ENCODE data around the gene ANKRD6.
"Not testable (repeated sequence)": the region's sequence is repeated elsewhere in the genome, so short reads cannot be mapped to it uniquely, and the experiment has no call there.

The ANKRD6 gene

GRCh38 chr6:89619567-89619966 is 186.6 kb downstream of the ANKRD6 start:
- Histone ChIP-seq H3K9ac (ENCODE audit: low read length in 5 of 5) (no peak overlapping the region), H3K36me3 (ENCODE audit: control insufficient read depth in 5 of 5, insufficient read depth in 5 of 5, low read length in 5 of 5) (peaks cover 0 to 22% (median 10%) of the 10 kb centered on the region in 5 donors), H3K4me1 (ENCODE audit: control insufficient read depth in 5 of 5, insufficient read depth in 5 of 5, low read length in 5 of 5) (no peaks in the 10 kb centered on the region), H3K9me3 (ENCODE audit: control insufficient read depth in 5 of 5, low read length in 5 of 5) (no peaks in the 10 kb centered on the region), H3K4me3 (ENCODE audit: low read depth in 1 of 5, low read length in 5 of 5) (no peak overlapping the region), H3K27ac (ENCODE audit: low read depth, low read length) (no peak overlapping the region), H3K27me3 (ENCODE audit: control insufficient read depth in 5 of 5, insufficient read depth in 4 of 5, low read length in 5 of 5) (no peaks in the 10 kb centered on the region)

- Histone ChIP-seq H3K4me3 (ENCODE audit: low read depth in 1 of 5, low read length in 5 of 5) (no peak overlapping the region), H3K27ac (ENCODE audit: low read depth, low read length) (no peak overlapping the region), H3K4me1 (ENCODE audit: control insufficient read depth in 5 of 5, insufficient read depth in 5 of 5, low read length in 5 of 5) (peaks cover 0 to 4% (median 0%) of the 10 kb centered on the region in 5 donors), H3K9ac (ENCODE audit: low read length in 5 of 5) (no peak overlapping the region), H3K27me3 (ENCODE audit: control insufficient read depth in 5 of 5, insufficient read depth in 4 of 5, low read length in 5 of 5) (no peaks in the 10 kb centered on the region), H3K36me3 (ENCODE audit: control insufficient read depth in 5 of 5, insufficient read depth in 5 of 5, low read length in 5 of 5) (peaks cover 0 to 26% (median 16%) of the 10 kb centered on the region in 5 donors), H3K9me3 (ENCODE audit: control insufficient read depth in 5 of 5, low read length in 5 of 5) (no peaks in the 10 kb centered on the region)
Measured at GRCh38 chr6:89623749-89624148, 190.8 kb downstream of the ANKRD6 start.

GRCh38 chr6:89630488-89630887 is 197.5 kb downstream of the ANKRD6 start:
- H3K9me3 ChIP-seq (ENCODE audit: control insufficient read depth in 5 of 5, low read length in 5 of 5) = no peaks in the 10 kb centered on the region
- H3K27me3 ChIP-seq (ENCODE audit: control insufficient read depth in 5 of 5, insufficient read depth in 4 of 5, low read length in 5 of 5) = no peaks in the 10 kb centered on the region
- H3K4me3 ChIP-seq (ENCODE audit: low read depth in 1 of 5, low read length in 5 of 5) = no peak overlapping the region
- H3K36me3 ChIP-seq (ENCODE audit: control insufficient read depth in 5 of 5, insufficient read depth in 5 of 5, low read length in 5 of 5) = peaks cover 5 to 35% (median 18%) of the 10 kb centered on the region in 5 donors
- H3K27ac ChIP-seq (ENCODE audit: low read depth, low read length) = no peak overlapping the region
- H3K4me1 ChIP-seq (ENCODE audit: control insufficient read depth in 5 of 5, insufficient read depth in 5 of 5, low read length in 5 of 5) = peaks cover 0 to 4% (median 0%) of the 10 kb centered on the region in 5 donors
- no peak overlapping the region for H3K9ac ChIP-seq (ENCODE audit: low read length in 5 of 5)

- not testable (repeated sequence) for H3K27ac ChIP-seq (ENCODE audit: low read depth, low read length); H3K4me3 ChIP-seq (ENCODE audit: low read depth in 1 of 5, low read length in 5 of 5); H3K9me3 ChIP-seq (ENCODE audit: control insufficient read depth in 5 of 5, low read length in 5 of 5); H3K9ac ChIP-seq (ENCODE audit: low read length in 5 of 5); H3K27me3 ChIP-seq (ENCODE audit: control insufficient read depth in 5 of 5, insufficient read depth in 4 of 5, low read length in 5 of 5)
- H3K4me1 ChIP-seq (ENCODE audit: control insufficient read depth in 5 of 5, insufficient read depth in 5 of 5, low read length in 5 of 5) = peaks cover 1 to 17% (median 15%) of the 10 kb centered on the region in 5 donors
- H3K36me3 ChIP-seq (ENCODE audit: control insufficient read depth in 5 of 5, insufficient read depth in 5 of 5, low read length in 5 of 5) = peaks cover 4 to 17% (median 8%) of the 10 kb centered on the region in 5 donors
Measured at GRCh38 chr6:89636412-89636811, 203.5 kb downstream of the ANKRD6 start.

GRCh38 chr6:89637960-89638319 is 205.0 kb downstream of the ANKRD6 start:
- H3K36me3 ChIP-seq (ENCODE audit: control insufficient read depth in 5 of 5, insufficient read depth in 5 of 5, low read length in 5 of 5) = peaks cover 5 to 21% (median 12%) of the 10 kb centered on the region in 5 donors
- H3K27me3 ChIP-seq (ENCODE audit: control insufficient read depth in 5 of 5, insufficient read depth in 4 of 5, low read length in 5 of 5) = no peaks in the 10 kb centered on the region
- peak overlapping the region; percentile 74 to 93 (median 89) for H3K9ac ChIP-seq (ENCODE audit: low read length in 5 of 5)
- peak overlapping the region; percentile 86 for H3K27ac ChIP-seq (ENCODE audit: low read depth, low read length)
- H3K4me3 ChIP-seq (ENCODE audit: low read depth in 1 of 5, low read length in 5 of 5) = peak overlapping the region; percentile 78 to 100 (median 90)
- H3K9me3 ChIP-seq (ENCODE audit: control insufficient read depth in 5 of 5, low read length in 5 of 5) = no peaks in the 10 kb centered on the region
- H3K4me1 ChIP-seq (ENCODE audit: control insufficient read depth in 5 of 5, insufficient read depth in 5 of 5, low read length in 5 of 5) = peaks cover 1 to 17% (median 15%) of the 10 kb centered on the region in 5 donors

- H3K4me1 ChIP-seq (ENCODE audit: control insufficient read depth in 5 of 5, insufficient read depth in 5 of 5, low read length in 5 of 5) = peaks cover 1 to 17% (median 15%) of the 10 kb centered on the region in 5 donors
- H3K27me3 ChIP-seq (ENCODE audit: control insufficient read depth in 5 of 5, insufficient read depth in 4 of 5, low read length in 5 of 5) = no peaks in the 10 kb centered on the region
- peak within 1 kb of the TSS; percentile 86 for H3K27ac ChIP-seq (ENCODE audit: low read depth, low read length)
- peak within 1 kb of the TSS; percentile 74 to 93 (median 89) for H3K9ac ChIP-seq (ENCODE audit: low read length in 5 of 5)
- peaks cover 11 to 28% (median 18%) of the 10 kb centered on the region in 5 donors for H3K36me3 ChIP-seq (ENCODE audit: control insufficient read depth in 5 of 5, insufficient read depth in 5 of 5, low read length in 5 of 5)
- H3K9me3 ChIP-seq (ENCODE audit: control insufficient read depth in 5 of 5, low read length in 5 of 5) = no peaks in the 10 kb centered on the region
- H3K4me3 ChIP-seq (ENCODE audit: low read depth in 1 of 5, low read length in 5 of 5) = peak within 1 kb of the TSS; percentile 78 to 100 (median 90)
Measured at GRCh38 chr6:89638320-89639195, 205.6 kb downstream of the ANKRD6 start, which contains the start of gene LYRM2. Gene LYRM2, minus strand, starts transcription at chr6:89638747. Its CDS starts 31 bp downstream, at chr6:89638716.

GRCh38 chr6:89640804-89641203 is 207.9 kb downstream of the ANKRD6 start:
- no peaks in the 10 kb centered on the region for H3K9me3 ChIP-seq (ENCODE audit: control insufficient read depth in 5 of 5, low read length in 5 of 5)
- H3K27me3 ChIP-seq (ENCODE audit: control insufficient read depth in 5 of 5, insufficient read depth in 4 of 5, low read length in 5 of 5) = no peaks in the 10 kb centered on the region
- H3K36me3 ChIP-seq (ENCODE audit: control insufficient read depth in 5 of 5, insufficient read depth in 5 of 5, low read length in 5 of 5) = peaks cover 22 to 34% (median 34%) of the 10 kb centered on the region in 5 donors
- H3K27ac ChIP-seq (ENCODE audit: low read depth, low read length) = no peak overlapping the region
- H3K4me1 ChIP-seq (ENCODE audit: control insufficient read depth in 5 of 5, insufficient read depth in 5 of 5, low read length in 5 of 5) = peaks cover 1 to 17% (median 15%) of the 10 kb centered on the region in 5 donors
- H3K4me3 ChIP-seq (ENCODE audit: low read depth in 1 of 5, low read length in 5 of 5) = no peak overlapping the region
- H3K9ac ChIP-seq (ENCODE audit: low read length in 5 of 5) = no peak overlapping the region

- not testable (repeated sequence) for H3K9me3 ChIP-seq (ENCODE audit: control insufficient read depth in 5 of 5, low read length in 5 of 5); H3K9ac ChIP-seq (ENCODE audit: low read length in 5 of 5); H3K27ac ChIP-seq (ENCODE audit: low read depth, low read length); H3K27me3 ChIP-seq (ENCODE audit: control insufficient read depth in 5 of 5, insufficient read depth in 4 of 5, low read length in 5 of 5); H3K4me3 ChIP-seq (ENCODE audit: low read depth in 1 of 5, low read length in 5 of 5)
- Histone ChIP-seq H3K4me1 (ENCODE audit: control insufficient read depth in 5 of 5, insufficient read depth in 5 of 5, low read length in 5 of 5) (peaks cover 1 to 17% (median 15%) of the 10 kb centered on the region in 5 donors), H3K36me3 (ENCODE audit: control insufficient read depth in 5 of 5, insufficient read depth in 5 of 5, low read length in 5 of 5) (peaks cover 25 to 34% (median 33%) of the 10 kb centered on the region in 5 donors)
Measured at GRCh38 chr6:89641581-89641980, 208.6 kb downstream of the ANKRD6 start.

GRCh38 chr6:89642956-89643355 is 210.0 kb downstream of the ANKRD6 start:
- Histone ChIP-seq H3K27me3 (ENCODE audit: control insufficient read depth in 5 of 5, insufficient read depth in 4 of 5, low read length in 5 of 5) (no peaks in the 10 kb centered on the region), H3K4me1 (ENCODE audit: control insufficient read depth in 5 of 5, insufficient read depth in 5 of 5, low read length in 5 of 5) (peaks cover 0 to 12% (median 10%) of the 10 kb centered on the region in 5 donors), H3K36me3 (ENCODE audit: control insufficient read depth in 5 of 5, insufficient read depth in 5 of 5, low read length in 5 of 5) (peaks cover 38 to 47% (median 40%) of the 10 kb centered on the region in 5 donors), H3K4me3 (ENCODE audit: low read depth in 1 of 5, low read length in 5 of 5) (no peak overlapping the region), H3K9me3 (ENCODE audit: control insufficient read depth in 5 of 5, low read length in 5 of 5) (no peaks in the 10 kb centered on the region), H3K27ac (ENCODE audit: low read depth, low read length) (no peak overlapping the region), H3K9ac (ENCODE audit: low read length in 5 of 5) (no peak overlapping the region)

GRCh38 chr6:89643406-89643805 is 210.5 kb downstream of the ANKRD6 start:
- no peaks in the 10 kb centered on the region for H3K27me3 ChIP-seq (ENCODE audit: control insufficient read depth in 5 of 5, insufficient read depth in 4 of 5, low read length in 5 of 5)
- no peak overlapping the region for H3K9ac ChIP-seq (ENCODE audit: low read length in 5 of 5)
- H3K9me3 ChIP-seq (ENCODE audit: control insufficient read depth in 5 of 5, low read length in 5 of 5) = no peaks in the 10 kb centered on the region
- peaks cover 0 to 10% (median 7%) of the 10 kb centered on the region in 5 donors for H3K4me1 ChIP-seq (ENCODE audit: control insufficient read depth in 5 of 5, insufficient read depth in 5 of 5, low read length in 5 of 5)
- H3K4me3 ChIP-seq (ENCODE audit: low read depth in 1 of 5, low read length in 5 of 5) = no peak overlapping the region
- no peak overlapping the region for H3K27ac ChIP-seq (ENCODE audit: low read depth, low read length)
- peaks cover 38 to 50% (median 44%) of the 10 kb centered on the region in 5 donors for H3K36me3 ChIP-seq (ENCODE audit: control insufficient read depth in 5 of 5, insufficient read depth in 5 of 5, low read length in 5 of 5)
